ENCODE results near the gene IQUB. TPM values are rescaled to one million over a fixed set of nuclear protein-coding genes. Genes with fewer than 3 reads are reported as not detected.

Gene IQUB
- total RNA-seq, 1 donor from 2014 or later = 0.52 TPM

DNA sequence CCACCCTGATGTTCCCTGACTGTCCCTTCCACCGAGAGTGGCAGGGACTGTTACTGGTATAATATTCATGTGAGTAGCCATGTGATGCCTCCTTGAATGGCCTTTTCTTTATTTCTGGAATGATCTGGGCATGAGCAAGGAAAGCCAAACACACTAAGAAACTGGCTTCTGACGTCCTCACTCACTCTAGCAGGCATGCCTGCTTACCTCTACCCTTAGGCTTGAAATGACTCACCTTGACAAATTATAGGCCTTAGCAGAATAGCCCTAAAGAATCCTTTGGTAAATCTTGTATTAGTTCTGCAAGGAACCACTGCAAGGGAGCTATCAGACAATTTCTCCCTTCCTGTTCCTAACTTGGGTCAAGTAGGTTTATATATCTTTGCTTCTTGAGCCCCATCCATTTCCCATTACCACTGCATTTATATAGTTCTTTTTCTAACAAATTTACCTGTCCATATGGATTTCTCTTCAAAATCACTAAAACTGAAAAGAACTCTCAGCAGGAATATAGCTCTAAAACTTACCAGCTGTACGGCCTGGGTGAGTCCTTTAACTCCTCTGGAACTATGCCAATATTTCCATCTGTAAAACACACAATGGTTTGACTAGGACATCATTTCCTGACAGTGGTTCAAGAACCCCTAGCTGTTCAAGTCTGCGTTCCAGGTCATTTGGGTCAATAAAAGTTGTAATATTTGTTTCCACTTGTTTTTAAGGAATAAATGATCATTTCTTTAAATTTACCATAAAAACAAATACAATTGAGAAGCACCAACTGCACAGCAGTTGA is 36.2 kb upstream of the IQUB start:
- no peak overlapping the region for H3K4me3 ChIP-seq (ENCODE audit: low read length in 3 of 3)
- no peaks in the 10 kb centered on the region for H3K27me3 ChIP-seq (ENCODE audit: control insufficient read depth in 3 of 3, insufficient read depth in 3 of 3, low read length in 3 of 3)
- H3K9me3 ChIP-seq (ENCODE audit: control insufficient read depth in 3 of 3, low read length in 3 of 3) = no peaks in the 10 kb centered on the region
- no peak overlapping the region for H3K9ac ChIP-seq (ENCODE audit: low read depth in 1 of 3, low read length in 3 of 3)
- H3K4me1 ChIP-seq (ENCODE audit: control insufficient read depth in 3 of 3, insufficient read depth in 3 of 3, low read length in 3 of 3) = no peaks in the 10 kb centered on the region
- H3K36me3 ChIP-seq (ENCODE audit: control insufficient read depth in 3 of 3, insufficient read depth in 3 of 3, low read length in 3 of 3) = no peaks in the 10 kb centered on the region
- H3K27ac ChIP-seq (ENCODE audit: low read depth, low read length) = no peak overlapping the region

DNA sequence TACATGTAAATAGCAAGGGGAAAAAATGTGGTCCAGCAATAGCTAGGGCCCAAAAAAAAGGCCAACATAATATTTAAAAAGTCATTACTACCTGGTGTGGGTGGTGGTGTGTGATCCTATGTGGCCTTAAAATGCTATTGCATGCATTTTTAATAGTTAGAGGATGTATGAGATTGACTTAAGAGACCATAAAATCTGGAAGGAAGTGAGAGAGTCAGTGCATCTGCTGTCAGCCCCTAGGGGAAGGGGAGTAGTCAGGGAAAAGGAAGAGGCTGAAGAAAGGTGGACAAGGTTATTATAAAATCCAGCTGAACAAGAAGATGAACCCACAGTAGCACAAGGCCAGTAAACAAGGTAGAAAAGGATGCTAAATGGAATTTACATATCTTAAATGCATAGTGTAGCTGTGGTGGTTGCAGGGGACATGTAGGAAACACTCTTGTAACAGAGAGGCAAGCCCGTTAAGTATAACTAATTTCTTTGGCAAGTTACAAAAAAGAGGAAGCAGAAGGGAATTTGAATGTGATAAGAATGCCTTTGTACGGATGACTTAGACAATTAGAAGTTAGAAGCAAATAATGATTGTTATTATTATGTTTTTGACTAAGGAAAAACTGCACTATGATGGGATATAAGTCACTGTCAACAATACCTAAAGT is 35.1 kb upstream of the IQUB start:
- Histone ChIP-seq H3K9me3 (ENCODE audit: control insufficient read depth in 3 of 3, low read length in 3 of 3) (no peaks in the 10 kb centered on the region), H3K36me3 (ENCODE audit: control insufficient read depth in 3 of 3, insufficient read depth in 3 of 3, low read length in 3 of 3) (no peaks in the 10 kb centered on the region), H3K9ac (ENCODE audit: low read depth in 1 of 3, low read length in 3 of 3) (no peak overlapping the region), H3K4me1 (ENCODE audit: control insufficient read depth in 3 of 3, insufficient read depth in 3 of 3, low read length in 3 of 3) (no peaks in the 10 kb centered on the region), H3K27ac (ENCODE audit: low read depth, low read length) (no peak overlapping the region), H3K4me3 (ENCODE audit: low read length in 3 of 3) (no peak overlapping the region), H3K27me3 (ENCODE audit: control insufficient read depth in 3 of 3, insufficient read depth in 3 of 3, low read length in 3 of 3) (no peaks in the 10 kb centered on the region)

GRCh38 chr7:123562121-123562520 is 27.7 kb upstream of the IQUB start:
- H3K9me3 ChIP-seq (ENCODE audit: control insufficient read depth in 3 of 3, low read length in 3 of 3) = no peaks in the 10 kb centered on the region
- H3K4me3 ChIP-seq (ENCODE audit: low read length in 3 of 3) = no peak overlapping the region
- peaks cover 0 to 4% (median 0%) of the 10 kb centered on the region in 3 donors for H3K4me1 ChIP-seq (ENCODE audit: control insufficient read depth in 3 of 3, insufficient read depth in 3 of 3, low read length in 3 of 3)
- H3K27ac ChIP-seq (ENCODE audit: low read depth, low read length) = no peak overlapping the region
- H3K27me3 ChIP-seq (ENCODE audit: control insufficient read depth in 3 of 3, insufficient read depth in 3 of 3, low read length in 3 of 3) = no peaks in the 10 kb centered on the region
- H3K36me3 ChIP-seq (ENCODE audit: control insufficient read depth in 3 of 3, insufficient read depth in 3 of 3, low read length in 3 of 3) = no peaks in the 10 kb centered on the region
- H3K9ac ChIP-seq (ENCODE audit: low read depth in 1 of 3, low read length in 3 of 3) = no peak overlapping the region

DNA sequence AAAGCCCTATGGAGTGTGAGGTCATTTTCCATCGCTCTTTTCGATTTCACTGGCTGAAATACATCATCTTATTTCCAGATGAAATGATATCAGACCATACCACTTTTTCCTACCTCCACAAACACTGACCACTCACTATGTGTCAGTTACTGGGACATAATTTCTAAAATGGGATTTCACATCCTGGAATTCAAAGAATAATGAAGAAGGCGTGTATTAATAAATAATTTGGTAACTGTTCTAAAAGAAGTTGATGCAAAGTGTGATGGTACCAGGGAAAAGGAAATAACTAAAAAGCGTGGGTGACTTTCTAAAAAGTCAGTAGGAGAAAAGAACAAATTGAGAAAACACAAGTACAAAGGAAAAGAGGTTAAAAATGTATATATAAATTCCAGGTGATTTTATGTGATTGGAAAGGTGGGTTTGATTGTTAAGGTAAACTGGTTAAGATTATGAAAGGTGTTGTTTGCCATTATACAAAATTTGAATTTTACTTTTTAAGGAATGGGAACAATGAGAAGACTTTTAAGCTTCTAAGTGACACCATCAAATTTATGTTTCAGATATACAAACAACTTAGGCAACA is 24.0 kb upstream of the IQUB start:
- H3K36me3 ChIP-seq (ENCODE audit: control insufficient read depth in 3 of 3, insufficient read depth in 3 of 3, low read length in 3 of 3) = peaks cover 0 to 8% (median 2%) of the 10 kb centered on the region in 3 donors
- no peaks in the 10 kb centered on the region for H3K27me3 ChIP-seq (ENCODE audit: control insufficient read depth in 3 of 3, insufficient read depth in 3 of 3, low read length in 3 of 3)
- peak overlapping the region; percentile 87 to 96 (median 95) for H3K4me3 ChIP-seq (ENCODE audit: low read length in 3 of 3)
- H3K9ac ChIP-seq (ENCODE audit: low read depth in 1 of 3, low read length in 3 of 3) = peak overlapping the region; percentile 74 to 96 (median 86)
- H3K4me1 ChIP-seq (ENCODE audit: control insufficient read depth in 3 of 3, insufficient read depth in 3 of 3, low read length in 3 of 3) = peaks cover 4 to 23% (median 23%) of the 10 kb centered on the region in 3 donors
- peak overlapping the region; percentile 92 for H3K27ac ChIP-seq (ENCODE audit: low read depth, low read length)
- no peaks in the 10 kb centered on the region for H3K9me3 ChIP-seq (ENCODE audit: control insufficient read depth in 3 of 3, low read length in 3 of 3)

DNA sequence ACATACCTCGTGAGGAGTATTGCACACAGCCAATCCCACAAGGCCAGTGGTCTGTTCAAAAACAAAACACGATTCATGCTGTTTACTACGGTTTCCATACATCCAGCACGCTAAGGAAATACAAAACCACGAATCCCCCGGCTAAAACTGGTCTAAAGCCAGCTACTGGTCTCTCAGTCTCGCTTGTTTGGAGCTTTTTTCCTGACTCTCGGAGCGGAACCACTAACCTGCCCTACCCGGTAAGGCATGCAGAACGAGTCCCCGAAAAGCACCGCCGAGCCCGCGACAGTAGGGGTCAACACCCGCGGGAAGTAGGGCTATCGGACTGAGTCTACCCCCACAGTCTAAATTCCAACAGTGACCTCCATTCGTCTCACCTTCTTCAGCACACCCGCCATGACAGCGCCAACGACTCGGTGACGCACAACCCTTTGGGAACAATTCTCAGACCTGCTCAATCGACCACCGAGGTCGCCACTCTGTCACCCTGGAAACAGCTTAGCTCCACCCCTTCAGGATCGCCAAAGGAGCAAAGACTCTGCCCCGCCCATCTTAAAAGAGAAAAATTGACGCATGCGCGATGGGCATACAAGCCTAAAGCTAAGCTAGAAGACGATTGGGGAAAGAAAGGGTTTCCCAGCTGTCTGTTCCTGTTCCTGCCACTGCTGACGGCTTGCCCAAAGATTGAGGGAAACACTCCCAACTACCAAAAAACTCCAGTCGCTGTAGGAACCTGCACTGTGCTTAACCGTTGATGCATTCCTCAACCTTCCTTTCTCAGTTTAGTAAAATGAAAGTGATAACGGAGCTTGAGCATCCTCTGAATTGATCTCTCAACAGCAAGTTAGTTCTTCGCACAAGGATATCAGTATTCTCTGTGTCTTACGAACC is 23.2 kb upstream of the IQUB start, which contains the start of gene NDUFA5:
TSS of gene NDUFA5 (minus strand) at position 421 of the 891 bp plus-strand sequence. CDS start at position 398, 23 bp downstream.
- Histone ChIP-seq H3K9me3 (ENCODE audit: control insufficient read depth in 3 of 3, low read length in 3 of 3) (no peaks in the 10 kb centered on the region), H3K27ac (ENCODE audit: low read depth, low read length) (peak within 1 kb of the TSS; percentile 92), H3K36me3 (ENCODE audit: control insufficient read depth in 3 of 3, insufficient read depth in 3 of 3, low read length in 3 of 3) (peaks cover 3 to 15% (median 7%) of the 10 kb centered on the region in 3 donors), H3K27me3 (ENCODE audit: control insufficient read depth in 3 of 3, insufficient read depth in 3 of 3, low read length in 3 of 3) (no peaks in the 10 kb centered on the region), H3K4me1 (ENCODE audit: control insufficient read depth in 3 of 3, insufficient read depth in 3 of 3, low read length in 3 of 3) (peaks cover 4 to 26% (median 23%) of the 10 kb centered on the region in 3 donors), H3K9ac (ENCODE audit: low read depth in 1 of 3, low read length in 3 of 3) (peak within 1 kb of the TSS; percentile 93 to 96 (median 96)), H3K4me3 (ENCODE audit: low read length in 3 of 3) (peak within 1 kb of the TSS; percentile 87 to 96 (median 95))

DNA sequence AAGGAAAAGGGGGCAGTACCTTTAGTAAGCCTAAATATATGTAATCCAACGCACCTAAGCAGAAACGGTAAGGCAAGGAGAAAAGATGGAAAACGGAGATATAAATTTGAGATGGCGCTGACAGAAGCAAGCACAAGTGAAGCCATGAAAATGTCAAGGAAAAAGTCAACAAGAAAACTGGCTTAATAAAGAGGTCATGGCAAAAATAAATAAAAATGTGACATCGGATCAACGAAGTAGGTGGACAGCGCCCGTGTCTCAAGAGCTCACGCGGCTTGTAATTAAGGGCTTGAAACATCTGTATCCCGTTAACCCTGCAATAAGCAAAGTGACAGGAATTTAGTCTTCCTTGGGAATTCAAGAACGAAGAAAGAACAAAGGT is 22.6 kb upstream of the IQUB start:
- Histone ChIP-seq H3K27ac (ENCODE audit: low read depth, low read length) (peak overlapping the region; percentile 92), H3K27me3 (ENCODE audit: control insufficient read depth in 3 of 3, insufficient read depth in 3 of 3, low read length in 3 of 3) (no peaks in the 10 kb centered on the region), H3K9me3 (ENCODE audit: control insufficient read depth in 3 of 3, low read length in 3 of 3) (no peaks in the 10 kb centered on the region)

DNA sequence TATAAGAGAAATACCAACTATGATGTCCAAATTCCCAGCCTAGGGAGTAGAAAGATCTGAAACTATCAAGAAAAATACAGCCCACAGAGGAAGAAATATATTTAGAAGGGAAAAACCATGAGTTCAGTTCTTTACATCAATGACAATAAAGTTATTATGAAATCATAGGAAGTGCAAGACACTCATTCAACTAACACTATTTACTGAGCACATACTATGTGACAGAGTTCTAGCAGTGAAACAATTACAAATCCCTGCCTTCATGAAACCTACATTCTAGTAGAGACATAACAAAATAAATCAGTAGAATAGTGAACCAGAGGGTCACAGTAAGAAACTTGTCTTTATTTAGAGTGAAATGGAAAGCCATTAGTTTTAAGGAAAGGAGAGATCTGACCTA is 21.1 kb upstream of the IQUB start:
- no peak overlapping the region for H3K9ac ChIP-seq (ENCODE audit: low read depth in 1 of 3, low read length in 3 of 3)
- H3K27me3 ChIP-seq (ENCODE audit: control insufficient read depth in 3 of 3, insufficient read depth in 3 of 3, low read length in 3 of 3) = no peaks in the 10 kb centered on the region
- peaks cover 3 to 17% (median 9%) of the 10 kb centered on the region in 3 donors for H3K36me3 ChIP-seq (ENCODE audit: control insufficient read depth in 3 of 3, insufficient read depth in 3 of 3, low read length in 3 of 3)
- peaks cover 4 to 28% (median 23%) of the 10 kb centered on the region in 3 donors for H3K4me1 ChIP-seq (ENCODE audit: control insufficient read depth in 3 of 3, insufficient read depth in 3 of 3, low read length in 3 of 3)
- H3K27ac ChIP-seq (ENCODE audit: low read depth, low read length) = no peak overlapping the region
- peak overlapping the region in 1 of 3 donors; percentile 25 for H3K4me3 ChIP-seq (ENCODE audit: low read length in 3 of 3)
- H3K9me3 ChIP-seq (ENCODE audit: control insufficient read depth in 3 of 3, low read length in 3 of 3) = no peaks in the 10 kb centered on the region

More for the DNA sequence above, 22.6 kb upstream of the IQUB start:
- Histone ChIP-seq H3K36me3 (ENCODE audit: control insufficient read depth in 3 of 3, insufficient read depth in 3 of 3, low read length in 3 of 3) (peaks cover 3 to 17% (median 9%) of the 10 kb centered on the region in 3 donors), H3K4me1 (ENCODE audit: control insufficient read depth in 3 of 3, insufficient read depth in 3 of 3, low read length in 3 of 3) (peaks cover 4 to 28% (median 23%) of the 10 kb centered on the region in 3 donors), H3K9ac (ENCODE audit: low read depth in 1 of 3, low read length in 3 of 3) (peak overlapping the region; percentile 93 to 96 (median 96)), H3K4me3 (ENCODE audit: low read length in 3 of 3) (peak overlapping the region; percentile 87 to 96 (median 95))

DNA sequence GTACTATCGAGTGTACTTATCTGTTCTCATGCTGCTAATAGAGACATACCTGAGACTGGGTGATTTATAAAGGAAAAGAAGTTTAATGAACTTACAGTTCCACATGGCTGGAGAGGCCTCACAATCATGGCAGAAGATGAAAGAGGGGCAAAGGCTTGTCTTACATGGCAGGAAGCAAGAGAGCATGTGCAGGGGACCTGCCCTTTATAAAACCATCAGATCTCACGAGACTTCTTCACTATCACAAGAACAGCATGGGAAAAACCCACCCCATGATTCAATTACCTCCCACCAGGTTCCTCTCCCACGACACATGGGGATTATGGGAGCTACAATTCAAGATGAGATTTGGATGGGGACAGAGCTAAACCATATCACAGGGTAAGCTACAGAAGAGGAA is 18.8 kb upstream of the IQUB start:
- peaks cover 4 to 28% (median 20%) of the 10 kb centered on the region in 3 donors for H3K4me1 ChIP-seq (ENCODE audit: control insufficient read depth in 3 of 3, insufficient read depth in 3 of 3, low read length in 3 of 3)
- H3K36me3 ChIP-seq (ENCODE audit: control insufficient read depth in 3 of 3, insufficient read depth in 3 of 3, low read length in 3 of 3) = peaks cover 3 to 24% (median 23%) of the 10 kb centered on the region in 3 donors
- no peak overlapping the region for H3K4me3 ChIP-seq (ENCODE audit: low read length in 3 of 3)
- no peaks in the 10 kb centered on the region for H3K9me3 ChIP-seq (ENCODE audit: control insufficient read depth in 3 of 3, low read length in 3 of 3)
- H3K27me3 ChIP-seq (ENCODE audit: control insufficient read depth in 3 of 3, insufficient read depth in 3 of 3, low read length in 3 of 3) = no peaks in the 10 kb centered on the region
- H3K27ac ChIP-seq (ENCODE audit: low read depth, low read length) = no peak overlapping the region
- H3K9ac ChIP-seq (ENCODE audit: low read depth in 1 of 3, low read length in 3 of 3) = no peak overlapping the region

DNA sequence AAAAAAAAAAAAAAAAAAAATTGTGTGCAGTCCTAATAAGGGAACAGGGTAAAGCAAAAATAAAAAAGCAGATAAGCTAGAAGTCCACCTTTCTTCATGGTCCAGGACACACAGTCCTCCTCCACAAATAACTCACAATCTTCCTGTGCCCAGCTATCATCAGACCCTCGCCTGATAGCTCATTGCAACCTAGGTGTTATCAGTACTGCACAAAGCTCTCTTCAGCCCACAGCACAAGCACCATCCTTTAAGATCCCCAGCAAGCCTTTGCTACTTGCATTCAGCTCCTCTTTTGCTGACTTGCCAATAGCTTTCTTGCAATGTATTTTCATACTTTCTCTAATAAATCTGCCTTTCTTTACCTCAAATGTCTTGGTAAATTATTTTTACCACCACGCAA is 18.2 kb upstream of the IQUB start:
- H3K36me3 ChIP-seq (ENCODE audit: control insufficient read depth in 3 of 3, insufficient read depth in 3 of 3, low read length in 3 of 3) = peaks cover 3 to 26% (median 24%) of the 10 kb centered on the region in 3 donors
- no peak overlapping the region for H3K27ac ChIP-seq (ENCODE audit: low read depth, low read length)
- no peak overlapping the region for H3K4me3 ChIP-seq (ENCODE audit: low read length in 3 of 3)
- H3K4me1 ChIP-seq (ENCODE audit: control insufficient read depth in 3 of 3, insufficient read depth in 3 of 3, low read length in 3 of 3) = peaks cover 4 to 28% (median 18%) of the 10 kb centered on the region in 3 donors
- no peaks in the 10 kb centered on the region for H3K27me3 ChIP-seq (ENCODE audit: control insufficient read depth in 3 of 3, insufficient read depth in 3 of 3, low read length in 3 of 3)
- H3K9ac ChIP-seq (ENCODE audit: low read depth in 1 of 3, low read length in 3 of 3) = no peak overlapping the region
- no peaks in the 10 kb centered on the region for H3K9me3 ChIP-seq (ENCODE audit: control insufficient read depth in 3 of 3, low read length in 3 of 3)
